HEK293 (cell line): ENCODE results near the gene RTN1.

Experiments used
- CTCF ChIA-PET: fragments of 350-600 bp; formaldehyde crosslinking; extraction: SDS; loops from one replicate; lab custom pipeline; 2021; ENCODE audit warnings: antibody characterized with exemption; lab: Yijun Ruan, JAX
- POLR2A ChIA-PET: fragments of 300-600 bp; formaldehyde crosslinking; extraction: SDS; loops from one replicate; lab custom pipeline; 2020; ENCODE audit warnings: antibody characterized with exemption, inconsistent platforms; lab: Yijun Ruan, JAX
- H3K27ac ChIP-seq: fragments of 200-500 bp; sonication (Bioruptor generic); 2 replicates; pipeline ENCODE4 v1.5.1; 2014; ENCODE audit warnings: low read depth, low read length, control low read depth, inconsistent platforms; ENCODE audit errors: extremely low read depth
- H3K36me3 ChIP-seq, 2 experiments: fragments of 200-500 bp in 1 of 2; sonication (Bioruptor generic) in 1 of 2; 1 replicate in 1 of 2; 2 replicates in 1 of 2; pipeline ENCODE4 v1.5.1; 2014 to 2017; ENCODE audit warnings: inconsistent platforms in 2 of 2, low read length in 2 of 2; ENCODE audit not compliant: control insufficient read depth in 2 of 2, insufficient read depth in 1 of 2
- H3K4me1 ChIP-seq: fragments of 200-500 bp; sonication (Bioruptor generic); 2 replicates; pipeline ENCODE4 v1.5.1; 2014; ENCODE audit warnings: mild to moderate bottlenecking, low read length, inconsistent platforms; ENCODE audit not compliant: control insufficient read depth, insufficient read depth
- H3K4me3 ChIP-seq: 2 replicates; pipeline ENCODE4 v1.5.1; 2011; ENCODE audit warnings: low read depth, mild to moderate bottlenecking, control low read depth, low read length, moderate library complexity
- H3K9me3 ChIP-seq: fragments of 200-500 bp; sonication (Bioruptor generic); 2 replicates; pipeline ENCODE4 v1.5.1; 2014; ENCODE audit warnings: low read depth, low read length, inconsistent platforms; ENCODE audit not compliant: control insufficient read depth, insufficient read depth
- ZBTB20 ChIP-seq: fragments of 450-650 bp; formaldehyde crosslinking; IDR thresholded peaks from 2 replicates; pipeline ENCODE4 v1.5.1; 2016; ENCODE audit warnings: missing biosample characterization, missing genetic modification characterization
- ZEB2 ChIP-seq: fragments of 450-650 bp; formaldehyde crosslinking; IDR thresholded peaks from 2 replicates; pipeline ENCODE4 v1.5.1; 2016; ENCODE audit warnings: missing biosample characterization, missing genetic modification characterization
- ZNF10 ChIP-seq: fragments of 450-650 bp; formaldehyde crosslinking; IDR thresholded peaks from 2 replicates; pipeline ENCODE4 v1.5.1; 2017; ENCODE audit warnings: missing biosample characterization, missing genetic modification characterization
- ZNF114 ChIP-seq: fragments of 450-650 bp; formaldehyde crosslinking; IDR thresholded peaks from 2 replicates; pipeline ENCODE4 v1.5.0; 2017; ENCODE audit warnings: missing biosample characterization, missing genetic modification characterization
- ZNF184 ChIP-seq: fragments of 450-650 bp; IDR thresholded peaks from 2 replicates; pipeline ENCODE4 v1.5.1; 2018; ENCODE audit warnings: missing biosample characterization, mild to moderate bottlenecking, missing genetic modification characterization
- ZNF391 ChIP-seq: fragments of 450-650 bp; formaldehyde crosslinking; IDR thresholded peaks from 2 replicates; pipeline ENCODE4 v1.5.1; 2016; ENCODE audit warnings: low read depth, missing biosample characterization, missing genetic modification characterization, borderline replicate concordance
- ZNF404 ChIP-seq: fragments of 450-650 bp; formaldehyde crosslinking; IDR thresholded peaks from 2 replicates; pipeline ENCODE4 v1.5.1; 2017; ENCODE audit warnings: missing biosample characterization, missing genetic modification characterization
- ZNF473 ChIP-seq: fragments of 450-650 bp; formaldehyde crosslinking; IDR thresholded peaks from 2 replicates; pipeline ENCODE4 v1.5.1; 2017; ENCODE audit warnings: missing biosample characterization, missing genetic modification characterization
- ZNF514 ChIP-seq: fragments of 450-650 bp; formaldehyde crosslinking; IDR thresholded peaks from 2 replicates; pipeline ENCODE4 v1.5.1; 2016; ENCODE audit warnings: missing biosample characterization, missing genetic modification characterization
- ZNF521 ChIP-seq: fragments of 450-650 bp; formaldehyde crosslinking; IDR thresholded peaks from 2 replicates; pipeline ENCODE4 v1.5.1; 2017; ENCODE audit warnings: missing biosample characterization, mild to moderate bottlenecking, missing genetic modification characterization
- ZNF585B ChIP-seq: fragments of 450-650 bp; formaldehyde crosslinking; IDR thresholded peaks from 2 replicates; pipeline ENCODE4 v1.5.1; 2016; ENCODE audit warnings: missing biosample characterization, missing genetic modification characterization
- ZNF621 ChIP-seq: fragments of 450-650 bp; formaldehyde crosslinking; IDR thresholded peaks from 2 replicates; pipeline ENCODE4 v1.5.1; 2017; ENCODE audit warnings: missing biosample characterization, missing genetic modification characterization
- ZNF654 ChIP-seq: fragments of 450-650 bp; formaldehyde crosslinking; IDR thresholded peaks from 2 replicates; pipeline ENCODE4 v1.5.1; 2016; ENCODE audit warnings: low read depth, missing biosample characterization, missing genetic modification characterization
- ZNF76 ChIP-seq: fragments of 450-650 bp; formaldehyde crosslinking; IDR thresholded peaks from 2 replicates; pipeline ENCODE4; 2016; ENCODE audit warnings: low read depth, missing biosample characterization, missing genetic modification characterization, borderline replicate concordance
- ZNF777 ChIP-seq: fragments of 450-650 bp; formaldehyde crosslinking; IDR thresholded peaks from 2 replicates; pipeline ENCODE4 v1.5.1; 2017; ENCODE audit warnings: missing biosample characterization, missing genetic modification characterization, borderline replicate concordance
- TF ChIP-seq, protein P1 (sequence below): fragments of 450-650 bp; formaldehyde crosslinking; IDR thresholded peaks from 2 replicates; pipeline ENCODE4 v1.5.1; 2016; ENCODE audit warnings: missing biosample characterization, missing genetic modification characterization
- TF ChIP-seq, protein P2 (sequence below): fragments of 450-650 bp; formaldehyde crosslinking; conservative IDR thresholded peaks from 2 replicates; pipeline ENCODE4 v1.5.1; 2016; ENCODE audit warnings: low read depth, missing biosample characterization, missing genetic modification characterization
- TF ChIP-seq, protein P3 (sequence below): fragments of 450-650 bp; formaldehyde crosslinking; IDR thresholded peaks from 2 replicates; pipeline ENCODE4 v1.5.1; 2017; ENCODE audit warnings: missing biosample characterization, mild to moderate bottlenecking, missing genetic modification characterization, moderate library complexity
- TF ChIP-seq, protein P4 (sequence below): fragments of 450-650 bp; formaldehyde crosslinking; IDR thresholded peaks from 2 replicates; pipeline ENCODE4 v1.5.1; 2016; ENCODE audit warnings: missing biosample characterization, missing genetic modification characterization

Gene RTN1

DNA sequence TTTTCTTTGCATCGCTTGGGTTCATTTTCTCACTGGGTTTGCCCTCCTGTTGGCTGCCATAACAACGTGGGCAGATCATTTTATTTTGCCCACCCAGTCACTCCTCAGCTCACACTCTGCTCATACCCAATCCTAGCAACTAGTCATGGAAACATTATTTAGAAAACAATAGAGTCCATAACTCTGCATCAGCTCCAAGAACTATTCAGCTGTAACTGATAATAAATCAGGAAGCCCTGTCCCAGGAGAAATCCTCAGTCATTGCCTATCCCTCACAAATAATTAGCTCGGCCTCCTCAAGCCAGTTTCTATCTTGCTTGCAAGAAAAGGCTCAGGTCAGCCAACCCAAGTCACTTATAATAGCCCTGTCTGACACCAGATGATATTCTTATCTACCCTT is 43.2 kb downstream of the RTN1 start:
- TF ChIP-seq, protein P1, sequence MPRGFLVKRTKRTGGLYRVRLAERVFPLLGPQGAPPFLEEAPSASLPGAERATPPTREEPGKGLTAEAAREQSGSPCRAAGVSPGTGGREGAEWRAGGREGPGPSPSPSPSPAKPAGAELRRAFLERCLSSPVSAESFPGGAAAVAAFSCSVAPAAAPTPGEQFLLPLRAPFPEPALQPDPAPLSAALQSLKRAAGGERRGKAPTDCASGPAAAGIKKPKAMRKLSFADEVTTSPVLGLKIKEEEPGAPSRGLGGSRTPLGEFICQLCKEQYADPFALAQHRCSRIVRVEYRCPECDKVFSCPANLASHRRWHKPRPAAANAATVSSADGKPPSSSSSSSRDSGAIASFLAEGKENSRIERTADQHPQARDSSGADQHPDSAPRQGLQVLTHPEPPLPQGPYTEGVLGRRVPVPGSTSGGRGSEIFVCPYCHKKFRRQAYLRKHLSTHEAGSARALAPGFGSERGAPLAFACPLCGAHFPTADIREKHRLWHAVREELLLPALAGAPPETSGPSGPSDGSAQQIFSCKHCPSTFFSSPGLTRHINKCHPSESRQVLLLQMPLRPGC (tag by site-specific recombination), result no peak
- TF ChIP-seq ZNF585B (tag by site-specific recombination), result no peak
- TF ChIP-seq ZNF76 (tag by site-specific recombination), result no peak
- no peak for TF ChIP-seq ZNF10 (tag by site-specific recombination)
- no peak for TF ChIP-seq ZNF514
- no peak for TF ChIP-seq ZEB2 (tag by site-specific recombination)
- TF ChIP-seq, protein P2, sequence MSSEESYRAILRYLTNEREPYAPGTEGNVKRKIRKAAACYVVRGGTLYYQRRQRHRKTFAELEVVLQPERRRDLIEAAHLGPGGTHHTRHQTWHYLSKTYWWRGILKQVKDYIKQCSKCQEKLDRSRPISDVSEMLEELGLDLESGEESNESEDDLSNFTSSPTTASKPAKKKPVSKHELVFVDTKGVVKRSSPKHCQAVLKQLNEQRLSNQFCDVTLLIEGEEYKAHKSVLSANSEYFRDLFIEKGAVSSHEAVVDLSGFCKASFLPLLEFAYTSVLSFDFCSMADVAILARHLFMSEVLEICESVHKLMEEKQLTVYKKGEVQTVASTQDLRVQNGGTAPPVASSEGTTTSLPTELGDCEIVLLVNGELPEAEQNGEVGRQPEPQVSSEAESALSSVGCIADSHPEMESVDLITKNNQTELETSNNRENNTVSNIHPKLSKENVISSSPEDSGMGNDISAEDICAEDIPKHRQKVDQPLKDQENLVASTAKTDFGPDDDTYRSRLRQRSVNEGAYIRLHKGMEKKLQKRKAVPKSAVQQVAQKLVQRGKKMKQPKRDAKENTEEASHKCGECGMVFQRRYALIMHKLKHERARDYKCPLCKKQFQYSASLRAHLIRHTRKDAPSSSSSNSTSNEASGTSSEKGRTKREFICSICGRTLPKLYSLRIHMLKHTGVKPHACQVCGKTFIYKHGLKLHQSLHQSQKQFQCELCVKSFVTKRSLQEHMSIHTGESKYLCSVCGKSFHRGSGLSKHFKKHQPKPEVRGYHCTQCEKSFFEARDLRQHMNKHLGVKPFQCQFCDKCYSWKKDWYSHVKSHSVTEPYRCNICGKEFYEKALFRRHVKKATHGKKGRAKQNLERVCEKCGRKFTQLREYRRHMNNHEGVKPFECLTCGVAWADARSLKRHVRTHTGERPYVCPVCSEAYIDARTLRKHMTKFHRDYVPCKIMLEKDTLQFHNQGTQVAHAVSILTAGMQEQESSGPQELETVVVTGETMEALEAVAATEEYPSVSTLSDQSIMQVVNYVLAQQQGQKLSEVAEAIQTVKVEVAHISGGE (tag by site-specific recombination), result no peak
- TF ChIP-seq, protein P3, sequence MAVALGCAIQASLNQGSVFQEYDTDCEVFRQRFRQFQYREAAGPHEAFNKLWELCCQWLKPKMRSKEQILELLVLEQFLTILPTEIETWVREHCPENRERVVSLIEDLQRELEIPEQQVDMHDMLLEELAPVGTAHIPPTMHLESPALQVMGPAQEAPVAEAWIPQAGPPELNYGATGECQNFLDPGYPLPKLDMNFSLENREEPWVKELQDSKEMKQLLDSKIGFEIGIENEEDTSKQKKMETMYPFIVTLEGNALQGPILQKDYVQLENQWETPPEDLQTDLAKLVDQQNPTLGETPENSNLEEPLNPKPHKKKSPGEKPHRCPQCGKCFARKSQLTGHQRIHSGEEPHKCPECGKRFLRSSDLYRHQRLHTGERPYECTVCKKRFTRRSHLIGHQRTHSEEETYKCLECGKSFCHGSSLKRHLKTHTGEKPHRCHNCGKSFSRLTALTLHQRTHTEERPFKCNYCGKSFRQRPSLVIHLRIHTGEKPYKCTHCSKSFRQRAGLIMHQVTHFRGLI (tag by site-specific recombination), result no peak
- no peak for TF ChIP-seq ZNF621 (tag by site-specific recombination)
- no peak for TF ChIP-seq ZNF777
- no peak for TF ChIP-seq ZNF184 (tag by site-specific recombination)
- no peak for TF ChIP-seq ZNF391 (tag by site-specific recombination)
- no peak for TF ChIP-seq ZNF473
- no peak for TF ChIP-seq ZBTB20 (tag by site-specific recombination)
- no peak for TF ChIP-seq ZNF114
- TF ChIP-seq, protein P4, sequence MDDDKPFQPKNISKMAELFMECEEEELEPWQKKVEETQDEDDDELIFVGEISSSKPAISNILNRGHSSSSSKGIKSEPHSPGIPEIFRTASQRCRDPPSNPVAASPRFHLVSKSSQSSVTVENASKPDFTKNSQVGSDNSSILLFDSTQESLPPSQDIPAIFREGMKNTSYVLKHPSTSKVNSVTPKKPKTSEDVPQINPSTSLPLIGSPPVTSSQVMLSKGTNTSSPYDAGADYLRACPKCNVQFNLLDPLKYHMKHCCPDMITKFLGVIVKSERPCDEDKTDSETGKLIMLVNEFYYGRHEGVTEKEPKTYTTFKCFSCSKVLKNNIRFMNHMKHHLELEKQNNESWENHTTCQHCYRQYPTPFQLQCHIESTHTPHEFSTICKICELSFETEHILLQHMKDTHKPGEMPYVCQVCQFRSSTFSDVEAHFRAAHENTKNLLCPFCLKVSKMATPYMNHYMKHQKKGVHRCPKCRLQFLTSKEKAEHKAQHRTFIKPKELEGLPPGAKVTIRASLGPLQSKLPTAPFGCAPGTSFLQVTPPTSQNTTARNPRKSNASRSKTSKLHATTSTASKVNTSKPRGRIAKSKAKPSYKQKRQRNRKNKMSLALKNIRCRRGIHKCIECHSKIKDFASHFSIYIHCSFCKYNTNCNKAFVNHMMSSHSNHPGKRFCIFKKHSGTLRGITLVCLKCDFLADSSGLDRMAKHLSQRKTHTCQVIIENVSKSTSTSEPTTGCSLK (tag by site-specific recombination), result no peak
- TF ChIP-seq ZNF404, result no peak
- TF ChIP-seq ZNF521 (tag by site-specific recombination), result no peak
- no peak for TF ChIP-seq ZNF654
- H3K27ac ChIP-seq, result no peak overlapping the region
- no peaks in the 10 kb centered on the region; the same call in 1 of the 2 replicates for H3K9me3 ChIP-seq
- H3K36me3 ChIP-seq, result no peaks in the 10 kb centered on the region
- ChIA-PET POLR2A (no interaction called here), CTCF (no interaction called here)
- H3K4me3 ChIP-seq, result no peak overlapping the region
- no peaks in the 10 kb centered on the region for H3K4me1 ChIP-seq
